ENCODE results near the gene SGSM1. TPM values are rescaled to one million over a fixed set of nuclear protein-coding genes. Genes with fewer than 3 reads are reported as not detected.
A peak's percentile ranks its signal among the peaks of the same experiment; 100 is the strongest.

SGSM1 gene
- total RNA-seq, 4 donors from 2014 or later = 4.2 to 6.7 (median 5.6) TPM

GRCh38 chr22:24975813-24976341, 169.9 kb downstream of the SGSM1 start:
- peak overlapping the region; percentile 81 to 94 (median 94) for H3K27ac ChIP-seq
- H3K4me3 ChIP-seq (replicated peaks in 1 of 3) = no peak overlapping the region
- no peak for TF ChIP-seq POLR2A (IDR thresholded peaks at IDR 0.05)
- TF ChIP-seq CTCF (IDR thresholded peaks at IDR 0.05) = no peak
- H3K4me1 ChIP-seq = peaks cover 39 to 60% of the 10 kb centered on the region in 2 donors
- H3K36me3 ChIP-seq = no peaks in the 10 kb centered on the region
- 65 to 66% methylated on average over 11 of the region's 11 CpGs for WGBS, 2 donors
- no peaks in the 10 kb centered on the region for H3K27me3 ChIP-seq
- intact Hi-C loops (cut with DNase I) = no loop called here
- DNase-seq = peak in 1 of 2 donors; percentile 34
- H3K9me3 ChIP-seq = no peaks in the 10 kb centered on the region

- no peaks in the 10 kb centered on the region for H3K9me3 ChIP-seq
- H3K4me1 ChIP-seq = peaks cover 43 to 60% of the 10 kb centered on the region in 2 donors
- no peaks in the 10 kb centered on the region for H3K27me3 ChIP-seq
- TF ChIP-seq CTCF (IDR thresholded peaks at IDR 0.05) (no peak), POLR2A (IDR thresholded peaks at IDR 0.05) (no peak)
- no peak for DNase-seq
- H3K27ac ChIP-seq = peak overlapping the region; percentile 81 to 94 (median 94)
- intact Hi-C loops (cut with DNase I) = no loop called here
- WGBS, 2 donors = 67 to 71% methylated on average over 16 of the region's 18 CpGs
- no peak overlapping the region for H3K4me3 ChIP-seq (replicated peaks in 1 of 3)
- H3K36me3 ChIP-seq = no peaks in the 10 kb centered on the region
These were observed 170.6 kb downstream of the SGSM1 start for GRCh38 chr22:24976442-24977218.

Small RNAs within 50 kb of the gene (small RNA-seq; reads per million reads assigned to genes)
- not detected for gene RF00275

Other genes with a start within 250 kb of the SGSM1 start
- 10 to 100 TPM; 18.6 to 51.2 (median 39.6) TPM for gene LRRC75B, start 213.1 kb upstream of the SGSM1 start, total RNA-seq
- 10 to 100 TPM; 15.5 to 20.7 (median 18.2) TPM for gene GGT1, start 203.0 kb upstream of the SGSM1 start, total RNA-seq
- gene PIWIL3, start 31.5 kb upstream of the SGSM1 start, total RNA-seq = not detected
- not detected for gene LHFPL7, start 140.5 kb downstream of the SGSM1 start, total RNA-seq
- 100 to 1,000 TPM in 1 of 4 donors, 10 to 100 TPM in 3; 63.2 to 111 (median 79.7) TPM for gene KIAA1671, start 146.5 kb downstream of the SGSM1 start, total RNA-seq